Stimulated activated CD4-positive, alpha-beta T cell treated with anti-CD3 and anti-CD28 coated beads, Interleukin-12 subunit alpha, Interleukin-12 subunit beta, amount 100 ng/mL, for 4 hours (primary cell): Measurements from ENCODE around the gene ADGRD1.
"Not testable (repeated sequence)": the region's sequence is repeated elsewhere in the genome, so short reads cannot be mapped to it uniquely, and the experiment has no call there.

Experiments used
- DNase-seq: peaks from one replicate; pipeline ENCODE4 v3.0.0-alpha.2; 2020

ADGRD1 gene

DNA sequence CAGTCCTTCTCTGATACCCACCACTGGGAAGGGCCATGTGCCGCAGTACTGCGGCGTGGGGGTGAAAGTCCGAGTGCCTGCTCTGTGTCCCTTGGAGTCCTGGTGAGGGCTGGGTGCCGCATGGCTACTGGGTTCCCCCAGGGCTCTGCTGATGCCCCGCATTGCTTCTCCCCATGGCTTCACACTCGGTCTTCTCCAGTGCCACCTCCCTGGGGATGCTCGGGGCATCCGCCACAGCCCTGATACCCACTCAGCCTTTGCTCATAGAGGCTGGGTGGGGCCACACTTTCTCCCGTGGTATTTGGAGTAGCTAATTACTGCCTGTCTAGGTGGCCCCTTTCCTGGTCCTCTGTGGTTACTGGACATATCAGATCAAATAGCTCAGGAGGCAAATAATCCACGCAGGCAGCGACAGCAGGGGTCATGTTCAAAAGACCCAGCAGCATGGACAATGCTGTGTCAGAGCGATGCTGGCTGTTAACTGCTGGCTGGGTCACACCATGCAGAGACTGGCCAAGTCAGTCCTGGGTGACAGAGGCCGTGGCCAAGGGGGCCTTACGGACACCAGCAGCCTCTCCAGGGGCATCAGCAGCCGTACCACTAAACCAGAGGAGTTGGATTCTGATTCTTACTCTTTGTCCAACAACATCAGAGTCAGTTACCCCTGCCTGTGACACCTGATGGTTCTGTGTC is 106.5 kb downstream of the ADGRD1 start:
- no peak for DNase-seq

- no peak for DNase-seq
These were observed 107.5 kb downstream of the ADGRD1 start for GRCh38 chr12:131061041-131061806.

- no peak for DNase-seq
These were observed 109.7 kb downstream of the ADGRD1 start for GRCh38 chr12:131063413-131063812.

GRCh38 chr12:131063960-131064359 is 110.3 kb downstream of the ADGRD1 start:
- no peak for DNase-seq

DNA sequence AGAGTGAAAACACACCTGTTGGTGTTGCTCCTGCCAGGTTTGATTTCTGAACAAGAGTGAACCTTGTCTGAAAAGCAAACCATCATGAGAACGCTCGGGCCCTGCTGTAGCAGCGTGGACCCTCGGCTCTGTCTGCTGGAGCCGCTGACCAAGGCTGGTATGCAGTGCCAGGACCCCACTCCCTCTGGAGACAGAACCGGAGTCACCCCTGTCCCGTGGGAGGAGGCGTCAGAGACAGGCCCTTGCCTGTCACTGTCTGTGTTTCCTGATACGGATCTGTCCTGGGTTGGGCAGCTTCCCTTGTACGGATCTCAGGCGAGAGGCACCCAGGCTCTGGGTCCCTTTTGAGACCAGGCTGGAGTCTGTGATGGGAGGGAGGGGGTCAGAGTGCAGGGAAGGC is 111.6 kb downstream of the ADGRD1 start:
- DNase-seq, result no peak

DNA sequence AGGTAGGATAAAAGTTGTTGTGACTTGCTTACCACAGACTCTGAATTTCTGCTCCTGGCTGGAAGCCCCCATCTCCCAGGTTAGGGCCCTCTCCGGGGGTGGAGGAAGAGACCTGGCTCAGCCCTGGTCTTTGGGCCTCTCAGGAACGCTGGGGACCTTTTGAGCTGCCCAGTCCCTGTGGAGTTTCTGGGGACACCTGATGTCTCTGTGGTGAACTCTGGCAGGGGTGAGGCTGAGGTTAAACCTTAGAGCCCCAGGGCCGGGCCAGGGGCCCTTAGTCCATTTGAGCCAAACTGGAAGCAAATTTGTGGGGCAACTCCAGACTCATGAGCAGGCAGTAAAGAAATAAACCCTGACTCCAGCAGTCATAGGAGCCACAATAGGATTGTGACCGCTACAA is 112.1 kb downstream of the ADGRD1 start:
- no peak for DNase-seq

DNA sequence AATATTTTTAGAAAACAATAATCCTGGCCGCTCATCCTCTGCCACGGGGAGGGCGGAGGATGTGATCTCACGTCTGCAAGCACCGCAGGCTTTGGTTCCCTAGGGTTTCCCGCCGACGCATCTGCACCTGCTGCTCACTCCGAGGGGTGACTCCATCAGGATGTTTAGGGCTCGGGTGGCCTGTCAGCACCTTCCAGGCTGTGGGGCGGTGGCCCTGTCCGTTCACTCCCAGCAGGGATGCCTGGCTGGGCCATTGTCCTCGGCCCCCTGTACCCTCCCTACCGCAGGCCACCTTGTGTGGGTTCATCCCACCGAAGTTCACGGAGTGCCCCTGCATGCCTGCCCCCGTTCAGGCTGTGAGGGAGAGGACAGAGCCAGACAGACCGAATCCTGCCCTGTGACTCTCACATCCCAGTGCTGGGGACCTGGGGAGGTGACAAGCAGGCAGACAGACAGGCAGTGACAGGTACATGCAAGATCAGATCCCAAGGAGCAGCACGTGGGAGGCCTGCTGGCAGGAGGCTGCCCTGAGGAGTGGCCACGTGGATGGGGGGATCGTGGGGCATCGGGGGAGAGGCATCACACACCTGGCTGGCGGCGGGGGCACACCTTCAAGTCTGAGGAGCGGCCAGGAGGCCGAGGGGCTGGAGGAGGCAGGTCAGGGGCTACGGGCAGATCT is 112.6 kb downstream of the ADGRD1 start:
- DNase-seq, result no peak

- DNase-seq, result no peak
These were observed 113.3 kb downstream of the ADGRD1 start for GRCh38 chr12:131066886-131067490.

GRCh38 chr12:131067981-131068851 is 114.5 kb downstream of the ADGRD1 start:
- no peak for DNase-seq

DNA sequence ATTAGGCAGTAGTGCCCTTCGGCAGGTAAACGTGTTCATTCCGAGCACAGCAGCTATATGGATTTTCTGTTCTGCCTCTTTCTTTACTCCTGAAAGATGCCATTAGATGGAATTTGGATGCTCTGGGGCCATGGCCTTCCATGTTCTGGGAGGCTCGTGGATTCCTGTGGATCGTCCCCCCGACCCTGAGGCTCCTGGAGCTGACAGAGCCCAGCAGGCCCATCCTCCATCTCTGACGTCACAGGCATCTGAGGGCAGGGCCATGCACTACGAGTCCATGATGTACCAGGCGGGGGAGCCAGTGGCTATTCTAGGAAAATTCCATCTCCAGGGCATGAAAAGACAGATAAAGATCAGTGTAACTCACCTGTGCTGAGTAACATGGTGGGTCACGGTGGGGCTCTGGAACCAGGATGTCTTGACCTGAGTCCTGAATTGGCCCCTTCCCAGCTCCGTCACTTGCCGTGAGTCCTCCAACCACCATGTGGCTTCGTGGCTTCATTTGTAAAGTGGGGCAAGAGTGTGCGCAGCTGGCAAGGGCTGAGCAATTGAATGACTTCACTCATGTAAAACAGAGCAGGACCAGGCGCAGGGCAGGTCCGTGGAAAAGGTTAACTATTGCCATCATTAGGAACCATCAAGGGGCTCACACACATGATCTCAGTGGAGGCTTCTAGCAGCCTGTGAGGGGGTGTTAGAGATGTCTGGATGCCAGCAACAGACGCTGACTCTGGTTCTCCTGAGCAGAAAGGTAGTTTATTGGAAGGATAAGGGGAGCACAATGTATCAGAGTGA is 115.4 kb downstream of the ADGRD1 start:
- not testable (repeated sequence) for DNase-seq

- not testable (repeated sequence) for DNase-seq
These were observed 116.4 kb downstream of the ADGRD1 start for GRCh38 chr12:131070136-131070535.

GRCh38 chr12:131070668-131071067 is 117.0 kb downstream of the ADGRD1 start:
- not testable (repeated sequence) for DNase-seq

DNA sequence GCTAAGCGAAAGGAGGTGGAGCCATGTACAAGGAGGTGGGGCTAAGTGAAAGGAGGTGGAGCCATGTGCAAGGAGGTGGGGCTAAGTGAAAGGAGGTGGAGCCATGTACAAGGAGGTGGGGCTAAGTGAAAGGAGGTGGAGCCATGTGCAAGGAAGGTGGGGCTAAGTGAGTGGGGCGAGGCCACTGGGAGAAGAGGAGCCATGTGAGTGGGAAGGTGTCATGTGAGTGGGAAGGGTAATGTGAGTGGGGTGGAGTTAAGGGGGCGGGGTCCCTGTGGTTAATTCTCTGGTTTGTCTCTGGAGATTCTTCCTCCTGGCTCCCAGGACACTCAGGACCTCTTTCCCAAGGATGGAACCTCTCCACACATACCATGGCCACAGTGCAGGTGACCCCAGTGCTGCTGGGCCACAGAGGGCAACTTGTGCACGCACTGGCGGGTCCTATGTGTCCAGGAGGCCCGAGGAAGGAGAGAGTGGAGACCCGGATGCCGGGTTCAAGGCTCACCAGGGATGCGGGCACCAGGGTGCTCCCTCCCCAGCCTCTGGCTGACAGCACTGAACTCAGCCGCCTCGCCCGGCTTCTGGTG is 117.6 kb downstream of the ADGRD1 start:
- DNase-seq, result not testable (repeated sequence)

DNA sequence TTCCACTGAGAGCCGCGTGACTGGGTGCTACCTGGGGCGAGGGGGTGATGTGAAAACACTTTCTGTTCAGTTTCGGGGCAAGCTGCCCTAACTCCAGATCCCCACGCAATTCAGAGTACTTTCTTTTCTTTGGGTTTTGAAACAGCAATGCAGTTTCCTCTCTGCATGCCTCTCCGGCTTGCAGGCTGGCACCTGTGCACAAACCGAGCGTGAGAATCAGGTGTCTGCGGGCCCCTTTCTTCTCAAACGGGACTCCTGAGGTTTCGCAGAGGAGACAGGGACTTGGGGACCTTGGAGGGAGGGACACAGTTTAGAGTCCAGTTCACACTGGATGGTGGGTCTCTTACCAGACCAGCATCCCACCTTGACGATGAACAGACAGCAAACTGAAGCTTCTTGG is 118.2 kb downstream of the ADGRD1 start:
- not testable (repeated sequence) for DNase-seq

- no peak for DNase-seq
These were observed 118.9 kb downstream of the ADGRD1 start for GRCh38 chr12:131072451-131073230.

GRCh38 chr12:131074221-131075083 is 120.7 kb downstream of the ADGRD1 start:
- no peak for DNase-seq

- no peak for DNase-seq
These were observed 121.5 kb downstream of the ADGRD1 start for GRCh38 chr12:131075194-131075593.

DNA sequence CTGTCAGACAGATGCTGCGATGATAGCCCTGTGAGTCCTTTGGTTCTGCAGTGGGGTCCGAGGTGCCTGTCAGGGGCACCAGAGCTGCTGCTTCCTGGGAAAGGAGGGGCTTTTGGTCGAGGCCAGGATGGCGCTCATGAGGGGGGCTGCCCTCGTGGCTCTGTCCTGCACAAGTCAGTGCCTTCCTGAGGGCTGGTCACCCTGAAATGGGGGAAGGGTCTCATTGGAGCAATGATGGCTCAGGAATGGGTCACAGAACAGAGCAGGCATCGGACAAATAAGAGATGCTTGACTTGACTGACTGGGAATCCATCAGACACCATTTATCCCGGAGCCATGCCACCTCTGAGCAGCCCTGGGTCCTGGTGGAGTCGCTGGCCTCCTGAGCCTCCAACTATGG is 121.9 kb downstream of the ADGRD1 start:
- DNase-seq, result no peak

GRCh38 chr12:131076296-131076695 is 122.6 kb downstream of the ADGRD1 start:
- no peak for DNase-seq
